Ramos (cell line): ENCODE data around the gene KIF14.
"Not testable (repeated sequence)": the region's sequence is repeated elsewhere in the genome, so short reads cannot be mapped to it uniquely, and the experiment has no call there.

ENCODE experiments used
- in situ Hi-C: fragments of 300-500 bp; cut with MboI; formaldehyde crosslinking; loops from one replicate; pipeline ENCODE4 v1.14.3; 2022; ENCODE audit warnings: low sequenced_read_pairs; ENCODE audit not compliant: unreplicated experiment

Gene KIF14

GRCh38 chr1:200556002-200556401, 64.5 kb downstream of the KIF14 start:
- in situ Hi-C loops, result no loop called here

- in situ Hi-C loops, result not testable (repeated sequence)
Measured at GRCh38 chr1:200552737-200553136, 67.8 kb downstream of the KIF14 start.

GRCh38 chr1:200550367-200550766, 70.2 kb downstream of the KIF14 start:
- in situ Hi-C loops, result no loop called here

GRCh38 chr1:200547386-200547785, 73.2 kb downstream of the KIF14 start:
- in situ Hi-C loops, result no loop called here

GRCh38 chr1:200546577-200546976, 74.0 kb downstream of the KIF14 start:
- in situ Hi-C loops, result no loop called here

GRCh38 chr1:200542162-200542561, 78.4 kb downstream of the KIF14 start:
- in situ Hi-C loops, result no loop called here

GRCh38 chr1:200540281-200540680, 80.3 kb downstream of the KIF14 start:
- in situ Hi-C loops, result no loop called here

GRCh38 chr1:200538179-200538578, 82.4 kb downstream of the KIF14 start:
- in situ Hi-C loops, result no loop called here

- in situ Hi-C loops, result no loop called here
Measured at GRCh38 chr1:200535605-200536004, 84.9 kb downstream of the KIF14 start.

- in situ Hi-C loops, result no loop called here
Measured at GRCh38 chr1:200530623-200531261, 89.8 kb downstream of the KIF14 start.

GRCh38 chr1:200528858-200529606, 91.5 kb downstream of the KIF14 start:
- in situ Hi-C loops, result no loop called here

- in situ Hi-C loops, result no loop called here
Measured at GRCh38 chr1:200527670-200528069, 92.9 kb downstream of the KIF14 start.

GRCh38 chr1:200526709-200527612, 93.6 kb downstream of the KIF14 start:
- in situ Hi-C loops, result no loop called here

- in situ Hi-C loops, result no loop called here
Measured at GRCh38 chr1:200525090-200525987, 95.2 kb downstream of the KIF14 start.

- in situ Hi-C loops, result not testable (repeated sequence)
Measured at GRCh38 chr1:200524551-200524950, 96.0 kb downstream of the KIF14 start.

GRCh38 chr1:200524092-200524491, 96.5 kb downstream of the KIF14 start:
- in situ Hi-C loops, result no loop called here

GRCh38 chr1:200520735-200521134, 99.8 kb downstream of the KIF14 start:
- in situ Hi-C loops, result no loop called here

- in situ Hi-C loops, result no loop called here
Measured at GRCh38 chr1:200518524-200518923, 102.0 kb downstream of the KIF14 start.

- in situ Hi-C loops, result no loop called here
Measured at GRCh38 chr1:200512191-200512590, 108.4 kb downstream of the KIF14 start.

GRCh38 chr1:200510228-200510623, 110.3 kb downstream of the KIF14 start:
- in situ Hi-C loops, result no loop called here
